ENCODE measurements around the gene SPPL2C.

- TF ChIP-seq, protein P1, sequence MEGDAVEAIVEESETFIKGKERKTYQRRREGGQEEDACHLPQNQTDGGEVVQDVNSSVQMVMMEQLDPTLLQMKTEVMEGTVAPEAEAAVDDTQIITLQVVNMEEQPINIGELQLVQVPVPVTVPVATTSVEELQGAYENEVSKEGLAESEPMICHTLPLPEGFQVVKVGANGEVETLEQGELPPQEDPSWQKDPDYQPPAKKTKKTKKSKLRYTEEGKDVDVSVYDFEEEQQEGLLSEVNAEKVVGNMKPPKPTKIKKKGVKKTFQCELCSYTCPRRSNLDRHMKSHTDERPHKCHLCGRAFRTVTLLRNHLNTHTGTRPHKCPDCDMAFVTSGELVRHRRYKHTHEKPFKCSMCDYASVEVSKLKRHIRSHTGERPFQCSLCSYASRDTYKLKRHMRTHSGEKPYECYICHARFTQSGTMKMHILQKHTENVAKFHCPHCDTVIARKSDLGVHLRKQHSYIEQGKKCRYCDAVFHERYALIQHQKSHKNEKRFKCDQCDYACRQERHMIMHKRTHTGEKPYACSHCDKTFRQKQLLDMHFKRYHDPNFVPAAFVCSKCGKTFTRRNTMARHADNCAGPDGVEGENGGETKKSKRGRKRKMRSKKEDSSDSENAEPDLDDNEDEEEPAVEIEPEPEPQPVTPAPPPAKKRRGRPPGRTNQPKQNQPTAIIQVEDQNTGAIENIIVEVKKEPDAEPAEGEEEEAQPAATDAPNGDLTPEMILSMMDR (IDR thresholded peaks at IDR 0.05) = no peak
- no peak for TF ChIP-seq POLR2A (IDR thresholded peaks at IDR 0.05)
Measured at GRCh38 chr17:45837187-45837586, 7.5 kb upstream of the SPPL2C start.
